ENCODE data around the gene FAM83F. TPM values are rescaled to one million over a fixed set of nuclear protein-coding genes. Genes with fewer than 3 reads are reported as not detected.

The FAM83F gene
- total and polyA plus RNA-seq, 2 experiments from 2014 or later: 0.18 TPM; not detected in 1

DNA sequence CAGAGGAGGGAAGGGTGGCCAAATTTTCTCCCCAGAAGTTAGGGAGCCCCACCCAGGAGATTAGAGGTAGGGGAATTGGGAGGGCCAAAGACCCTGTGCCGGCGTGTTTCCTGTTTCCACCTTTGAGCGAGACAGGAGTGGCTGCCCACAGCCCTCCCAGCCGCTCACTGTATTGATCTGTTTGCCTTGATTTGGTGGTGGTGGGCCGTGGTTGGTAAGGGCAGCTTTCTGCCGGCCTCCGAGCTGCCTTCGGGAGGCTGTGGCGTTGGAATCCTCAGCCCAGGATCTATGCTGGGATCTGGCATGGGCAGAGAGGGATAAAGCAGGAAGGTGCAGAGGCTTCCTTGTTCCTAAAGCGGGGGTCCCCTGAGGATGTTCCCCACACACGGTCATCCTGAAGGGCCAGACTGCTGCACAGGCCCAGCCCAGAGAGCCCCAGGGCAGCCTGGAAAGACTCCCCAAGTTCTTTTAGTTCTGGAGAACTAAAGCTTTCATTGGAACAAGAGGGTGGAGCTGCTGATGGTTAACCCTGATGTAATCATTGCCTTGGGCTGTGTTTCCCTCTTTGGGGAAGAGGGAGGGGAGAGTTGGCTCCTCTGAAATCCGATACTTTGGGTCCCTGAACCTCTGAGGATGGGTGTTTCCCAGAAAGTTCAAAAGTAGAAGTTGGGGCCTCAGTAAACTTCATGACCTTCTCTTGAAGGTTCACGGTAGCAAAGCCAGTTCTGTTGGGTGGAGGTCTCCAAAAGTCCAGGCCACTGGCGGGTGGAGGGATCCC, 7.2 kb downstream of the FAM83F start:
- peaks cover 34% of the 10 kb centered on the region for H3K4me1 ChIP-seq (ENCODE audit: low read depth)
- no peak for DNase-seq (ENCODE audit: low read depth in 1 of 2, low spot score in 1 of 2)
- H3K27me3 ChIP-seq: peaks cover 3% of the 10 kb centered on the region
- no peak overlapping the region for H3K4me3 ChIP-seq
- no peaks in the 10 kb centered on the region for H3K9me3 ChIP-seq (ENCODE audit: low read depth)
- H3K36me3 ChIP-seq: no peaks in the 10 kb centered on the region
- TF ChIP-seq, protein P1, sequence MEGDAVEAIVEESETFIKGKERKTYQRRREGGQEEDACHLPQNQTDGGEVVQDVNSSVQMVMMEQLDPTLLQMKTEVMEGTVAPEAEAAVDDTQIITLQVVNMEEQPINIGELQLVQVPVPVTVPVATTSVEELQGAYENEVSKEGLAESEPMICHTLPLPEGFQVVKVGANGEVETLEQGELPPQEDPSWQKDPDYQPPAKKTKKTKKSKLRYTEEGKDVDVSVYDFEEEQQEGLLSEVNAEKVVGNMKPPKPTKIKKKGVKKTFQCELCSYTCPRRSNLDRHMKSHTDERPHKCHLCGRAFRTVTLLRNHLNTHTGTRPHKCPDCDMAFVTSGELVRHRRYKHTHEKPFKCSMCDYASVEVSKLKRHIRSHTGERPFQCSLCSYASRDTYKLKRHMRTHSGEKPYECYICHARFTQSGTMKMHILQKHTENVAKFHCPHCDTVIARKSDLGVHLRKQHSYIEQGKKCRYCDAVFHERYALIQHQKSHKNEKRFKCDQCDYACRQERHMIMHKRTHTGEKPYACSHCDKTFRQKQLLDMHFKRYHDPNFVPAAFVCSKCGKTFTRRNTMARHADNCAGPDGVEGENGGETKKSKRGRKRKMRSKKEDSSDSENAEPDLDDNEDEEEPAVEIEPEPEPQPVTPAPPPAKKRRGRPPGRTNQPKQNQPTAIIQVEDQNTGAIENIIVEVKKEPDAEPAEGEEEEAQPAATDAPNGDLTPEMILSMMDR (IDR thresholded peaks at IDR 0.05; ENCODE audit: low read depth, low read length): no peak
- no peak overlapping the region for H3K27ac ChIP-seq

DNA sequence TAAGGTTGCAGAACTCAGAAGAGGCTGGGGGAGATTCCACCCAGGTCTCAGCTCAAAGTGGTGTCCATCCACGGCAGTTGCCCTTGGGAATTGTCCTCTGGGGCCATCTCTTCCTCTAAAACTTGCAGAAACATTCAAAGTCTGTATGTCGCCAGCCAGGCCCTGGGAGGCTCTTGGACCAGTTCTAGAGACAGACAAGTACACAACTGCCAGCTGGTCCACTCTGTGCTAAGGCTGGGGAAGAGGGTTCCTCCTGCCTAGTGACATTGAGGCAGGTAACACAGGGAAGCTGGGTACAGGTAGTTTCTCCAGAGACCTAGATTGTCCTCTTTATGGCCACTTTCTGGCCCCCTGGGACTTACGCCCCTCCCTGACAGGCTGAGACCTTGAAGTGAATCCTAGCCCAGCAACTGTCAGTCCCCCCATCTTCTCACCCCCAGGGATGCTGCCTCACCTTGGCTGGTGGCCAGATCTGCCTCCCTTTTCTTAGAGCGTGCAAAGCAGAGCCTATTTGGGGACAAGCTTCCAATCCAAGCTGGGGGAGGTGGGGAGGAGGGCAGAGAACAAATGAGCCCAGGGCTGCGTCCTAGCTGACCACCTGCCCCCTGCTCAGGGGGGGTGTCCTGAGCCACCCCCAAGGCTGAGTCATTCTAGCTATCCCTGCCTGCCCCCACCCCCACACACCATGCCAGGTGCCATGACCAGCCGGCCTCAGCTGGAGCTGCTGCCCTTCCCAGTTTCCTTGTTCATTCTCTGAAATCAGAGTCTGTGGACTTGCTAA, 8.4 kb downstream of the FAM83F start:
- no peak overlapping the region for H3K27ac ChIP-seq
- DNase-seq (ENCODE audit: low read depth in 1 of 2, low spot score in 1 of 2): no peak
- H3K36me3 ChIP-seq: no peaks in the 10 kb centered on the region
- H3K4me3 ChIP-seq: no peak overlapping the region
- H3K27me3 ChIP-seq: peaks cover 5% of the 10 kb centered on the region
- TF ChIP-seq, protein P1 (IDR thresholded peaks at IDR 0.05; ENCODE audit: low read depth, low read length): no peak
- H3K9me3 ChIP-seq (ENCODE audit: low read depth): no peaks in the 10 kb centered on the region
- H3K4me1 ChIP-seq (ENCODE audit: low read depth): peaks cover 30% of the 10 kb centered on the region

DNA sequence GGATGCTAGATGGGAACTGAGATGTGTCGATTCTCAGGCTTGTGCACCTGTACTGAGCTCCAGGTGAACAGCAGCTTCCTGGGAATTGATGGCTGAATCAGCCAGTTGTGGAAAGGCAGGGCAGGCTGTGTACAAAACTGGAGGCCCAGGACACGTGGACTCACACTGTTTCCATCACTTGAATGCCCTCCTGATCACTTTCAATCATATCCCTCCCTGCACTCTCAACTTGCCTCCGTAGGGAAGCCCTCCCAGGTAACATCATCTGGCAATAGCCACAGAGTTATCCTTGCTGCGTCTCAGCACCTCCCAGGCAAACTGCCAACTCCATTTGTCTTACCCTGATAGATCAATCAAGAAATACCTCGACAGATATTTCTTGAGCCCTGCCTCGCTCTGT, 10.1 kb downstream of the FAM83F start:
- TF ChIP-seq, protein P1 (IDR thresholded peaks at IDR 0.05; ENCODE audit: low read depth, low read length): no peak
- Histone ChIP-seq H3K27me3 (peaks cover 15% of the 10 kb centered on the region), H3K4me1 (ENCODE audit: low read depth) (peaks cover 16% of the 10 kb centered on the region), H3K27ac (no peak overlapping the region), H3K4me3 (no peak overlapping the region), H3K9me3 (ENCODE audit: low read depth) (no peaks in the 10 kb centered on the region), H3K36me3 (no peaks in the 10 kb centered on the region)
- no peak for DNase-seq (ENCODE audit: low read depth in 1 of 2, low spot score in 1 of 2)

DNA sequence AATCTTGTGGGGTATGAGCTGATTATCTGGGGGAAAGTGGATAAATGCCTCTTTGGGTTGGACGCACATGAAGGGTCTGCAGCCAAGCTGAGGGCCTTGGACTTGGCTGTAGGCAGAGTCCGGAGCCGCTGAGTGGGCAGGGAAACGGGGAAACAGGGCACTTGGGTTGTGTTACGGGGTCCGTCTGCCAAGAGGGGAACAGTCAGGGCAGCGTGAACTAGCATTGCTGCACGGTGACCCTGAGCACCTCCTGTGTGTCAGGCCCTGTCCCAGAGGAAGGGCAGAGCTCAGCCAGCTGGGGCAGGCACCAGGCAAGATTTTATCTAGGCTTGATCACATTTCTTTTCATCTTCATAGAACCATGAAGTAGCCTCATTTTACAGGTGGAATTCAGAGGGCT, 11.9 kb downstream of the FAM83F start:
- no peak overlapping the region for H3K27ac ChIP-seq
- TF ChIP-seq, protein P1 (IDR thresholded peaks at IDR 0.05; ENCODE audit: low read depth, low read length): no peak
- no peaks in the 10 kb centered on the region for H3K9me3 ChIP-seq (ENCODE audit: low read depth)
- H3K4me1 ChIP-seq (ENCODE audit: low read depth): peaks cover 17% of the 10 kb centered on the region
- no peak for DNase-seq (ENCODE audit: low read depth in 1 of 2, low spot score in 1 of 2)
- peaks cover 15% of the 10 kb centered on the region for H3K27me3 ChIP-seq
- H3K36me3 ChIP-seq: no peaks in the 10 kb centered on the region
- H3K4me3 ChIP-seq: no peak overlapping the region

DNA sequence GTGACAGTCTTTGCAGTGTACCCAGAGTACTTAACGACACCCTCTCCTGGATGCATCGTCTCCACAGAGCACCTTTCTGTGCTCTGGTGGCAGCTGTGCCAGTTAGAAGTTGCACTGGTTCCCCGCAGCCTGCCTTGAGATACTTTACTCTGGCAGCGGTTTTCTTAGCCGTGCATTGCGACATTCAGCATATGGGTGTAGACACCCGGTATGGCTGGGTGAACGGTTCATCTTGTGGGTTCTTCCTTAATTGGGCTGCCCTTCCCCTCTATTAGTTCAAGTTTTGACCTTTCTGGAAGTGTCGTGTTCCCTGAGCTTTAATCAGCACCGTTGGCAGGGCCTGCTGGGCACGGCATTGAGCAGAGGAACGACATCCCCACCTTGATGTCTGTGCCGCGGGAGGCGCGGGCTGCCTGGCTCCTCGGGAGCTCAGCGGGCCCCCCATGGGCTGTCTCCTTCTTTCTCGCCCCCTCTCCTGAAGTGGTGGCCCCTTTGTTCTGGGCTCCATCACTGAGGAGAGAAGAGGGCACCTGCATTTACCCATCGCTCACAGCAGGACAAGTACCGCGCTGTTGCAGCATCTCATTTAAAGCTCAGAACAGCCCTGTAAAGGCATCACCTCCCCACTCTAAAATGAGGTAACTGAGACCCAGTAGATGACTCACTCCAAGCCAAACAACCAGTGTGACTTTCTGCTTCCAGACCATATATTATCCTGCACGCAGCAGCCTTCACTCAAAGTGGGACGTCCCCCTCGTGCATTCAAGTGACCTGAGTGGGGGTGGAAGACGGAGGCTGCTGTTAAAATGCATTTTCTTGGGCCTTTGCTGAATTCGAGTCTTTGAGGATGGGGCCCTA, 13.3 kb downstream of the FAM83F start:
- H3K4me1 ChIP-seq (ENCODE audit: low read depth): peaks cover 14% of the 10 kb centered on the region
- no peaks in the 10 kb centered on the region for H3K36me3 ChIP-seq
- H3K4me3 ChIP-seq: no peak overlapping the region
- H3K9me3 ChIP-seq (ENCODE audit: low read depth): no peaks in the 10 kb centered on the region
- no peak for DNase-seq (ENCODE audit: low read depth in 1 of 2, low spot score in 1 of 2)
- H3K27me3 ChIP-seq: peaks cover 15% of the 10 kb centered on the region
- TF ChIP-seq, protein P1 (IDR thresholded peaks at IDR 0.05; ENCODE audit: low read depth, low read length): no peak
- no peak overlapping the region for H3K27ac ChIP-seq
